ENCODE data around the gene MAGOH.

Gene MAGOH

GRCh38 chr1:53270107-53270506, 31.8 kb upstream of the MAGOH start:
- no peak for DNase-seq

GRCh38 chr1:53267761-53268160, 29.4 kb upstream of the MAGOH start:
- DNase-seq = no peak

GRCh38 chr1:53266038-53266437, 27.7 kb upstream of the MAGOH start:
- no peak for DNase-seq

GRCh38 chr1:53265581-53265980, 27.3 kb upstream of the MAGOH start:
- no peak for DNase-seq

- no peak for DNase-seq
Measured at GRCh38 chr1:53264048-53264447, 25.7 kb upstream of the MAGOH start.

- DNase-seq = no peak
Measured at GRCh38 chr1:53262000-53262399, 23.7 kb upstream of the MAGOH start.

- DNase-seq = no peak
Measured at GRCh38 chr1:53260631-53261247, 22.4 kb upstream of the MAGOH start.

GRCh38 chr1:53259932-53260331, 21.6 kb upstream of the MAGOH start:
- no peak for DNase-seq

GRCh38 chr1:53258216-53258615, 19.9 kb upstream of the MAGOH start:
- DNase-seq = no peak

GRCh38 chr1:53257454-53258081, 19.2 kb upstream of the MAGOH start:
- DNase-seq = no peak

- DNase-seq = no peak
Measured at GRCh38 chr1:53256511-53257453, 18.5 kb upstream of the MAGOH start.

GRCh38 chr1:53255031-53255430, 16.7 kb upstream of the MAGOH start:
- DNase-seq = no peak

GRCh38 chr1:53254011-53254640, 15.8 kb upstream of the MAGOH start:
- DNase-seq = no peak

- no peak for DNase-seq
Measured at GRCh38 chr1:53250325-53250724, 12.0 kb upstream of the MAGOH start.

- DNase-seq = no peak
Measured at GRCh38 chr1:53249706-53250105, 11.4 kb upstream of the MAGOH start.

GRCh38 chr1:53246261-53247134, 8.2 kb upstream of the MAGOH start:
- DNase-seq = no peak

- DNase-seq = no peak
Measured at GRCh38 chr1:53244141-53244540, 5.8 kb upstream of the MAGOH start.

- DNase-seq = no peak
Measured at GRCh38 chr1:53242381-53242780, 4.1 kb upstream of the MAGOH start.

- DNase-seq = no peak
Measured at GRCh38 chr1:53241828-53242227, 3.5 kb upstream of the MAGOH start.

- DNase-seq = no peak
Measured at GRCh38 chr1:53237638-53238037, 680 bp downstream of the MAGOH start.

GRCh38 chr1:53220962-53221286, 17.4 kb downstream of the MAGOH start:
- DNase-seq = no peak

- DNase-seq = peak; percentile 97
Measured at GRCh38 chr1:53220171-53220961, 18.0 kb downstream of the MAGOH start, which contains the start of gene CZIB. TSS of gene CZIB (minus strand) at chr1:53220634. CDS start at chr1:53220575, 59 bp downstream.
